G401.6 (cell line): ENCODE data around the gene RRM1.
"Not testable (repeated sequence)": the region's sequence is repeated elsewhere in the genome, so short reads cannot be mapped to it uniquely, and the experiment has no call there.

Experiments
- FAIRE-seq: peaks from 2 replicates; lab custom pipeline; 2012; peaks lifted over from hg19 to GRCh38; lab: Jason Lieb, UNC

RRM1 gene

GRCh38 chr11:4140067-4140636, 45.6 kb downstream of the RRM1 start:
- FAIRE-seq: peak; percentile 23

GRCh38 chr11:4146070-4146771, 51.6 kb downstream of the RRM1 start:
- FAIRE-seq: no peak

GRCh38 chr11:4146772-4147098, 52.1 kb downstream of the RRM1 start:
- no peak for FAIRE-seq

GRCh38 chr11:4154503-4154902, 59.9 kb downstream of the RRM1 start:
- no peak for FAIRE-seq

- no peak for FAIRE-seq
Observed at GRCh38 chr11:4156571-4156970, 62.0 kb downstream of the RRM1 start.

- FAIRE-seq: not testable (repeated sequence)
Observed at GRCh38 chr11:4158818-4159217, 64.2 kb downstream of the RRM1 start.

- FAIRE-seq: no peak
Observed at GRCh38 chr11:4161305-4161704, 66.7 kb downstream of the RRM1 start.

GRCh38 chr11:4164884-4165590, 70.4 kb downstream of the RRM1 start:
- FAIRE-seq: no peak

- FAIRE-seq: no peak
Observed at GRCh38 chr11:4167292-4167691, 72.7 kb downstream of the RRM1 start.

GRCh38 chr11:4167758-4168157, 73.2 kb downstream of the RRM1 start:
- no peak for FAIRE-seq

GRCh38 chr11:4175620-4176350, 81.2 kb downstream of the RRM1 start:
- FAIRE-seq: not testable (repeated sequence)

GRCh38 chr11:4178813-4179662, 84.4 kb downstream of the RRM1 start:
- no peak for FAIRE-seq

GRCh38 chr11:4180441-4181183, 86.0 kb downstream of the RRM1 start:
- FAIRE-seq: no peak

GRCh38 chr11:4181782-4182721, 87.5 kb downstream of the RRM1 start:
- no peak for FAIRE-seq

- no peak for FAIRE-seq
Observed at GRCh38 chr11:4183410-4184057, 88.9 kb downstream of the RRM1 start.

GRCh38 chr11:4184163-4184916, 89.7 kb downstream of the RRM1 start:
- no peak for FAIRE-seq

- FAIRE-seq: no peak
Observed at GRCh38 chr11:4185561-4185960, 91.0 kb downstream of the RRM1 start.

GRCh38 chr11:4186464-4187054, 92.0 kb downstream of the RRM1 start:
- no peak for FAIRE-seq
